C4-2B (cell line): Measurements from ENCODE around the gene ISYNA1.

Experiments used
- CTCF ChIP-seq: fragments of 450-650 bp; conservative IDR thresholded peaks from 2 replicates; pipeline ENCODE4 v1.5.1; 2017; ENCODE audit warnings: mild to moderate bottlenecking
- ZFX ChIP-seq: fragments of 450-650 bp; IDR thresholded peaks from 2 replicates; pipeline ENCODE4 v1.6.1; 2017

- TF ChIP-seq CTCF (no peak), ZFX (no peak)
Observed at GRCh38 chr19:18456974-18457373, 19.0 kb upstream of the ISYNA1 start.
